GM12892 (cell line): Measurements from ENCODE around the gene RGS9.

ENCODE experiments used
- POLR2A ChIP-seq: IDR thresholded peaks from 2 replicates; pipeline ENCODE4 v1.6.1; 2011; ENCODE audit warnings: low read depth, low read length, control low read depth
- TAF1 ChIP-seq: IDR thresholded peaks from 2 replicates; pipeline ENCODE4 v1.6.1; 2011; ENCODE audit warnings: low read depth, mild to moderate bottlenecking, control low read depth, low read length, borderline replicate concordance

DNA sequence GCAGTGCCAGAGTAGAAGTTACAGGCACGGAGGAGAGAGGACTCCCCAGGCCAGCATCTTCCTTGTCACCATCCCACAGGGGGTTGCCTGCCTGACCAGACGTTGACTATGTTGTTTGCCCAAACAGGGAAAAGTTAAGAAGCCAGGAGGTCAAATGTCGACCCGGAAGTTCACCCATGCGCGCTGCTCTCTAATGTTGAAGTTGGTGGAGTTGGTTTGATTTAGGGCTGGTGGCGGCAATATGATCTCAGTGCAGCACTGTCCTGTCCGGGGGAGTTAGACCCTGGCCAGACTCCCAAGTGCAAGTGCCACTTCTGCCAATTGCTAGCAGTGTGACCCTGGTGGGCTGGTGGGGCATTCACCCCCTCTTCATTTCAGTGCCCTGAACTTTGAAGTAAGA, 30.4 kb downstream of the RGS9 start:
- TF ChIP-seq POLR2A (no peak), TAF1 (no peak)
